HepG2 (cell line): ENCODE data around the gene SPATA33. TPM values are rescaled to one million over a fixed set of nuclear protein-coding genes. Genes with fewer than 3 reads are reported as not detected.

ENCODE experiments used
- CHD2 ChIP-seq: IDR thresholded peaks from 2 replicates; pipeline ENCODE4 v1.6.1; 2011; ENCODE audit warnings: low read depth, low read length, improper control_type of control experiment
- ELF4 ChIP-seq: sonication (generic); formaldehyde crosslinking; IDR thresholded peaks from 2 replicates; pipeline ENCODE4 v1.5.0; 2020; ENCODE audit warnings: missing genetic modification reagents, mild to moderate bottlenecking, moderate library complexity, borderline replicate concordance
- FOXC1 ChIP-seq: sonication (generic); formaldehyde crosslinking; IDR thresholded peaks from 2 replicates; pipeline ENCODE4 v1.8.0; 2022; ENCODE audit warnings: mild to moderate bottlenecking, missing genetic modification reagents, borderline replicate concordance
- LCORL ChIP-seq, 2 experiments: fragments of 450-650 bp in 1 of 2; sonication (generic) in 1 of 2; formaldehyde crosslinking in 1 of 2; IDR thresholded peaks; 2 replicates each; pipeline versions ENCODE4 v1.5.0 to v1.6.1; 2017 to 2020; ENCODE audit warnings: antibody characterized with exemption in 1 of 2, missing genetic modification reagents in 1 of 2
- NKX3-1 ChIP-seq: sonication (generic); formaldehyde crosslinking; IDR thresholded peaks from 2 replicates; pipeline ENCODE4 v1.5.0; 2020; ENCODE audit warnings: missing genetic modification reagents
- RELA ChIP-seq: sonication (generic); formaldehyde crosslinking; IDR thresholded peaks from 2 replicates; pipeline ENCODE4 v1.4.0; 2020; ENCODE audit warnings: missing genetic modification reagents
- ZNF296 ChIP-seq: sonication (generic); formaldehyde crosslinking; conservative IDR thresholded peaks from 2 replicates; pipeline ENCODE4 v1.5.0; 2020; ENCODE audit warnings: mild to moderate bottlenecking, missing genetic modification reagents
- ZNF333 ChIP-seq: sonication (generic); formaldehyde crosslinking; IDR thresholded peaks from 2 replicates; pipeline ENCODE4 v1.4.0; 2020; ENCODE audit warnings: mild to moderate bottlenecking, missing genetic modification reagents, borderline replicate concordance
- ZNF891 ChIP-seq: sonication (generic); formaldehyde crosslinking; IDR thresholded peaks from 2 replicates; pipeline ENCODE4 v1.5.0; 2020; ENCODE audit warnings: mild to moderate bottlenecking, missing genetic modification reagents
- ZSCAN30 ChIP-seq: sonication (generic); formaldehyde crosslinking; IDR thresholded peaks from 2 replicates; pipeline ENCODE4 v1.5.0; 2020; ENCODE audit warnings: mild to moderate bottlenecking, missing genetic modification reagents
- polyA plus RNA-seq, 8 experiments: library from polyadenylated mRNA; depleted of rRNA in 3 of 8; stranded (reverse) in 7 of 8; unstranded in 1 of 8; fragments of >200 nt; fragmentation: Illumina TruSeq in 4 of 8; extraction: Trizol in 4 of 8; gene quantifications; 2 replicates each; pipeline versions ENCODE4 v1.2.1 to v1.2.3, GENCODE V29; 2011 to 2016; ENCODE audit warnings: low read depth in 4 of 8, missing spikeins in 1 of 8, mixed read lengths in 1 of 8; ENCODE audit not compliant: insufficient read depth in 1 of 8
- total RNA-seq, 5 experiments: library from RNA; depleted of rRNA; stranded (reverse); fragments of >200 nt; fragmentation: Illumina TruSeq; extraction: Trizol; gene quantifications; 2 replicates each; pipeline ENCODE4 v1.2.3, GENCODE V29; 2016; ENCODE audit warnings: low read depth in 1 of 5
- TF ChIP-seq, protein P1 (sequence below): sonication (generic); formaldehyde crosslinking; IDR thresholded peaks from 2 replicates; pipeline ENCODE4 v1.4.0; 2020; ENCODE audit warnings: low read depth, mild to moderate bottlenecking, missing genetic modification reagents
- TF ChIP-seq, protein P2 (sequence below): IDR thresholded peaks from 2 replicates; pipeline ENCODE4 v1.6.1; 2016; ENCODE audit warnings: low read depth, borderline replicate concordance
- TF ChIP-seq, protein P3 (sequence below): sonication (generic); formaldehyde crosslinking; IDR thresholded peaks from 2 replicates; pipeline ENCODE4 v1.5.0; 2020; ENCODE audit warnings: missing genetic modification reagents, mild to moderate bottlenecking, borderline replicate concordance
- TF ChIP-seq, protein P4 (sequence below): sonication (generic); formaldehyde crosslinking; IDR thresholded peaks from 2 replicates; pipeline ENCODE4 v1.4.0; 2020; ENCODE audit warnings: mild to moderate bottlenecking, missing genetic modification reagents, borderline replicate concordance
- TF ChIP-seq, protein P5 (sequence below): sonication (generic); formaldehyde crosslinking; IDR thresholded peaks from 2 replicates; pipeline ENCODE4 v1.5.1; 2020; ENCODE audit warnings: mild to moderate bottlenecking, missing genetic modification reagents, borderline replicate concordance
- TF ChIP-seq, protein P6 (sequence below): sonication (generic); formaldehyde crosslinking; IDR thresholded peaks from 2 replicates; pipeline ENCODE4 v1.5.1; 2020; ENCODE audit warnings: missing genetic modification reagents, mild to moderate bottlenecking, borderline replicate concordance

The SPATA33 gene
- total and polyA plus RNA-seq, 2 of the 13 experiments (the other 11 are each of a cell fraction or from before 2014, with no cell fraction given), result 5.7 to 11.0 TPM

DNA sequence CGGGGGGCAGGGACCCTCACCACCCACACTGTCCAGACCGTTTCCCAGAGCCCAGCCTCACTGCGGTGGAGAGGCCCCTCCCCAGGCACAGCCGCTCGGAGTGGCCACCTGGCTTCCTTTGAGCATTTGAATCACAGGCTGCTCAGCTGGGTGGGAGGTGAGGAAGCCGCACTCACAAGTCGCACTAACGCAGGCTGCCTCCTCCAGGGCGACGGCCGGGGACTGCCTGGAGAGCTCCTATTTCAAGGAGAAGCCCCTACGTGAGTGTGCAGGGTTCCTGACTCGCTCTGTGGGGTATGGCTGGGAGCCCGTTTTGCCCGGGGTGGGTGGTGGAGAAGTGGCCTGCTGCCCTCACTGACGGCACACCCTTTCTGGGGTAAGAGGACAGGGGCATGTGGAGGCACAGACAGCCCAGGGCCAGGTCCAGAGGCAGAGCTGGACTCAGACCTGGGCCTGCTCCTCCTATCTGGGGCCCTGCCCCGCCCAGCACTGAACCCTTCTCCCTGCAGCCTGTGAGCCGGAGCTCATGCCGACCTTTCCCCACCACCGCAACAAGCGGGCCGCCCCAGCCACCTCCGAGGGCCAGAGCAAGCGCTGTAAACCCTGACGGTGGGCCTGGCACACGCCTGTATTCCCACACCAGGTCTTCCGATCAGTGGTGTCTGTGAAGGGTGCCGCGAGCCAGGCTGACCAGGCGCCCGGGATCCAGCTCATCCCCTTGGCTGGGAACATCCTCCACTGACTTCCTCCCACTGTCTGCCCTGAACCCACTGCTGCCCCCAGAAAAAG lies 37.6 kb downstream of the SPATA33 start (continued):
- TF ChIP-seq LCORL (IDR thresholded peaks at IDR 0.05), result no peak
- TF ChIP-seq LCORL (CRISPR knock-in tag; IDR thresholded peaks at IDR 0.05), result peak; percentile 68; the same call in 1 of the 2 replicates
- TF ChIP-seq, protein P1, sequence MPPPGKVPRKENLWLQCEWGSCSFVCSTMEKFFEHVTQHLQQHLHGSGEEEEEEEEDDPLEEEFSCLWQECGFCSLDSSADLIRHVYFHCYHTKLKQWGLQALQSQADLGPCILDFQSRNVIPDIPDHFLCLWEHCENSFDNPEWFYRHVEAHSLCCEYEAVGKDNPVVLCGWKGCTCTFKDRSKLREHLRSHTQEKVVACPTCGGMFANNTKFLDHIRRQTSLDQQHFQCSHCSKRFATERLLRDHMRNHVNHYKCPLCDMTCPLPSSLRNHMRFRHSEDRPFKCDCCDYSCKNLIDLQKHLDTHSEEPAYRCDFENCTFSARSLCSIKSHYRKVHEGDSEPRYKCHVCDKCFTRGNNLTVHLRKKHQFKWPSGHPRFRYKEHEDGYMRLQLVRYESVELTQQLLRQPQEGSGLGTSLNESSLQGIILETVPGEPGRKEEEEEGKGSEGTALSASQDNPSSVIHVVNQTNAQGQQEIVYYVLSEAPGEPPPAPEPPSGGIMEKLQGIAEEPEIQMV (CRISPR knock-in tag), result no peak
- TF ChIP-seq, protein P2, sequence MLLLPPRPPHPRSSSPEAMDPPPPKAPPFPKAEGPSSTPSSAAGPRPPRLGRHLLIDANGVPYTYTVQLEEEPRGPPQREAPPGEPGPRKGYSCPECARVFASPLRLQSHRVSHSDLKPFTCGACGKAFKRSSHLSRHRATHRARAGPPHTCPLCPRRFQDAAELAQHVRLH, result peak; percentile 60; the same call in 1 of the 2 replicates
- no peak; the same call in 1 of the 2 replicates for TF ChIP-seq ZNF333 (CRISPR knock-in tag)
- TF ChIP-seq ELF4 (CRISPR knock-in tag), result no peak
- 0 out of 2 replicates have a peak, but pooled peaks have one; percentile 54 for TF ChIP-seq ZNF296 (CRISPR knock-in tag)
- peak; percentile 31; the same call in 1 of the 2 replicates for TF ChIP-seq NKX3-1 (CRISPR knock-in tag)
- TF ChIP-seq, protein P3, sequence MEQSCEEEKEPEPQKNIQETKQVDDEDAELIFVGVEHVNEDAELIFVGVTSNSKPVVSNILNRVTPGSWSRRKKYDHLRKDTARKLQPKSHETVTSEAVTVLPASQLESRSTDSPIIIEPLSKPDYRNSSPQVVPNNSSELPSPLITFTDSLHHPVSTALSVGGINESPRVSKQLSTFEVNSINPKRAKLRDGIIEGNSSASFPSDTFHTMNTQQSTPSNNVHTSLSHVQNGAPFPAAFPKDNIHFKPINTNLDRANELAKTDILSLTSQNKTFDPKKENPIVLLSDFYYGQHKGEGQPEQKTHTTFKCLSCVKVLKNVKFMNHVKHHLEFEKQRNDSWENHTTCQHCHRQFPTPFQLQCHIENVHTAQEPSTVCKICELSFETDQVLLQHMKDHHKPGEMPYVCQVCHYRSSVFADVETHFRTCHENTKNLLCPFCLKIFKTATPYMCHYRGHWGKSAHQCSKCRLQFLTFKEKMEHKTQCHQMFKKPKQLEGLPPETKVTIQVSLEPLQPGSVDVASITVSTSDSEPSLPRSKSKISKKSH (CRISPR knock-in tag), result peak; percentile 78; the same call in 1 of the 2 replicates
- TF ChIP-seq, protein P4, sequence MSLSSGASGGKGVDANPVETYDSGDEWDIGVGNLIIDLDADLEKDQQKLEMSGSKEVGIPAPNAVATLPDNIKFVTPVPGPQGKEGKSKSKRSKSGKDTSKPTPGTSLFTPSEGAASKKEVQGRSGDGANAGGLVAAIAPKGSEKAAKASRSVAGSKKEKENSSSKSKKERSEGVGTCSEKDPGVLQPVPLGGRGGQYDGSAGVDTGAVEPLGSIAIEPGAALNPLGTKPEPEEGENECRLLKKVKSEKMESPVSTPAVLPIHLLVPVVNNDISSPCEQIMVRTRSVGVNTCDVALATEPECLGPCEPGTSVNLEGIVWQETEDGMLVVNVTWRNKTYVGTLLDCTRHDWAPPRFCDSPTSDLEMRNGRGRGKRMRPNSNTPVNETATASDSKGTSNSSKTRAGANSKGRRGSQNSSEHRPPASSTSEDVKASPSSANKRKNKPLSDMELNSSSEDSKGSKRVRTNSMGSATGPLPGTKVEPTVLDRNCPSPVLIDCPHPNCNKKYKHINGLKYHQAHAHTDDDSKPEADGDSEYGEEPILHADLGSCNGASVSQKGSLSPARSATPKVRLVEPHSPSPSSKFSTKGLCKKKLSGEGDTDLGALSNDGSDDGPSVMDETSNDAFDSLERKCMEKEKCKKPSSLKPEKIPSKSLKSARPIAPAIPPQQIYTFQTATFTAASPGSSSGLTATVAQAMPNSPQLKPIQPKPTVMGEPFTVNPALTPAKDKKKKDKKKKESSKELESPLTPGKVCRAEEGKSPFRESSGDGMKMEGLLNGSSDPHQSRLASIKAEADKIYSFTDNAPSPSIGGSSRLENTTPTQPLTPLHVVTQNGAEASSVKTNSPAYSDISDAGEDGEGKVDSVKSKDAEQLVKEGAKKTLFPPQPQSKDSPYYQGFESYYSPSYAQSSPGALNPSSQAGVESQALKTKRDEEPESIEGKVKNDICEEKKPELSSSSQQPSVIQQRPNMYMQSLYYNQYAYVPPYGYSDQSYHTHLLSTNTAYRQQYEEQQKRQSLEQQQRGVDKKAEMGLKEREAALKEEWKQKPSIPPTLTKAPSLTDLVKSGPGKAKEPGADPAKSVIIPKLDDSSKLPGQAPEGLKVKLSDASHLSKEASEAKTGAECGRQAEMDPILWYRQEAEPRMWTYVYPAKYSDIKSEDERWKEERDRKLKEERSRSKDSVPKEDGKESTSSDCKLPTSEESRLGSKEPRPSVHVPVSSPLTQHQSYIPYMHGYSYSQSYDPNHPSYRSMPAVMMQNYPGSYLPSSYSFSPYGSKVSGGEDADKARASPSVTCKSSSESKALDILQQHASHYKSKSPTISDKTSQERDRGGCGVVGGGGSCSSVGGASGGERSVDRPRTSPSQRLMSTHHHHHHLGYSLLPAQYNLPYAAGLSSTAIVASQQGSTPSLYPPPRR (CRISPR knock-in tag), result 0 out of 2 replicates have a peak, but pooled peaks have one; percentile 26
- TF ChIP-seq, protein P5, sequence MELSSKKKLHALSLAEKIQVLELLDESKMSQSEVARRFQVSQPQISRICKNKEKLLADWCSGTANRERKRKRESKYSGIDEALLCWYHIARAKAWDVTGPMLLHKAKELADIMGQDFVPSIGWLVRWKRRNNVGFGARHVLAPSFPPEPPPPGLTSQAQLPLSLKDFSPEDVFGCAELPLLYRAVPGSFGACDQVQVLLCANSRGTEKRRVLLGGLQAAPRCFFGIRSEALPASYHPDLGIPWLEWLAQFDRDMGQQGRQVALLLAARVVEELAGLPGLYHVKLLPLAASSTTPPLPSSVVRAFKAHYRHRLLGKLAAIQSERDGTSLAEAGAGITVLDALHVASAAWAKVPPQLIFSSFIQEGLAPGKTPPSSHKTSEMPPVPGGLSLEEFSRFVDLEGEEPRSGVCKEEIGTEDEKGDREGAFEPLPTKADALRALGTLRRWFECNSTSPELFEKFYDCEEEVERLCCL (CRISPR knock-in tag), result no peak
- peak; percentile 59; the same call in 1 of the 2 replicates for TF ChIP-seq ZNF891 (CRISPR knock-in tag)
- TF ChIP-seq FOXC1 (CRISPR knock-in tag), result peak; percentile 77; the same call in 1 of the 2 replicates
- no peak for TF ChIP-seq RELA
- no peak for TF ChIP-seq ZSCAN30 (CRISPR knock-in tag)
- TF ChIP-seq, protein P6, sequence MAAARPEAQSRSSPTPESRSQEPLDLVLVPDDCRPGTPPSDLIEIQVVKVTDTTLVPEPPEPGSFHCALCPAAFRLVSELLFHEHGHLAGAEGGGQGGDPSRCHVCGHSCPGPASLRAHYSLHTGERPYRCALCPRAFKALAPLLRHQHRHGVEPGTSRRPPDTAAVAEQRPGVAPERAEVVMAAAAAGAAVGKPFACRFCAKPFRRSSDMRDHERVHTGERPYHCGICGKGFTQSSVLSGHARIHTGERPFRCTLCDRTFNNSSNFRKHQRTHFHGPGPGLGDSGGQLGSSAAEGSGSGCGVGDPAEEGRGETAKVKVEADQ (CRISPR knock-in tag), result peak; percentile 71
- TF ChIP-seq CHD2, result no peak; the same call in 1 of the 2 replicates
